ENCODE data around the gene CACNG6.

CACNG6 gene

GRCh38 chr19:54047616-54048015 lies 56.2 kb downstream of the CACNG6 start:
- DNase-seq: no peak

Data from NCI-H2107 (cell line).